GM12891 (cell line): Measurements from ENCODE around the gene NAV2.

Experiments used
- POLR2A ChIP-seq: IDR thresholded peaks from 2 replicates; pipeline ENCODE4 v1.6.1; 2011; ENCODE audit warnings: low read depth, low read length, control low read depth
- POLR2AphosphoS5 ChIP-seq: IDR thresholded peaks from 2 replicates; pipeline ENCODE4 v1.6.1; 2011; ENCODE audit warnings: low read depth, low read length, control low read depth
- SPI1 ChIP-seq: IDR thresholded peaks from 2 replicates; pipeline ENCODE4 v1.6.1; 2011; ENCODE audit warnings: low read depth, low read length, control low read depth
- TAF1 ChIP-seq: IDR thresholded peaks from 2 replicates; pipeline ENCODE4 v1.6.1; 2011; ENCODE audit warnings: low read depth, low read length, control low read depth

DNA sequence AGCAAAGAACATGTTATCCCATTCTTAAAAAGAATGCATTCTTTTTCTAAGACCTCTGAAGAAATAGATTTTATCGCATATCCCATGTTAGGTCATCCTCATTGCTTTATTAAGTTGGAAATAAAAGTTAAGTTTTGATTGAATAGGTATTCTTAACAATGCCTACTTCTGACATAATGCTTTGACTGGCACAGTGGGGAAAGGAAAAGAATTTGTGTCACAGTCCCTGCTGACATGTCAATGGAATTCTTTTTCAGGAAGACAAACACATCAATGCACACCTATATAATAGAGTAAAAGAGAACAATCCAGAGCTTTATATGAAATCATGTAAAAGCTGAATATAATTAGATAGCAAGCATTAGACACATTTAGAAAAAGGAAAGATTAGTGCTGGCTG lies 341.9 kb downstream of the NAV2 start:
- TF ChIP-seq SPI1 (no peak), POLR2A (no peak), POLR2AphosphoS5 (no peak), TAF1 (no peak)
